GM18951 (cell line): ENCODE data around the gene PCBP2.

Source experiments
- POLR2A ChIP-seq: IDR thresholded peaks from 4 replicates; pipeline ENCODE4 v1.6.1; 2011; ENCODE audit warnings: mild to moderate bottlenecking; ENCODE audit not compliant: insufficient read length, insufficient read depth; ENCODE audit errors: extremely low read depth
- in situ Hi-C: fragments of 300-500 bp; cut with MboI; formaldehyde crosslinking; loops from one replicate; pipeline ENCODE4 v1.12.0; 2022; ENCODE audit warnings: low sequenced_read_pairs, mixed read lengths, inconsistent platforms; ENCODE audit not compliant: unreplicated experiment

PCBP2 gene

GRCh38 chr12:53505555-53506449 lies 53.9 kb downstream of the PCBP2 start:
- in situ Hi-C loops: no loop called here
- no peak for TF ChIP-seq POLR2A

GRCh38 chr12:53506450-53506785 lies 54.5 kb downstream of the PCBP2 start:
- no peak for TF ChIP-seq POLR2A
- in situ Hi-C loops: no loop called here

GRCh38 chr12:53506881-53507602 lies 55.1 kb downstream of the PCBP2 start, which contains the start of gene NPFF:
NPFF (minus strand) TSS chr12:53507484; CDS start chr12:53507474, 10 bp downstream.
- TF ChIP-seq POLR2A: no peak
- in situ Hi-C loops: no loop called here

GRCh38 chr12:53507603-53507885 lies 55.6 kb downstream of the PCBP2 start:
- no peak for TF ChIP-seq POLR2A
- in situ Hi-C loops: no loop called here

GRCh38 chr12:53508534-53509170 lies 56.8 kb downstream of the PCBP2 start:
- in situ Hi-C loops: no loop called here
- no peak for TF ChIP-seq POLR2A

- no peak for TF ChIP-seq POLR2A
- in situ Hi-C loops: no loop called here
These were observed 58.4 kb downstream of the PCBP2 start for GRCh38 chr12:53510181-53510812.

- in situ Hi-C loops: no loop called here
These were observed 62.0 kb downstream of the PCBP2 start for GRCh38 chr12:53513712-53514410.

GRCh38 chr12:53514628-53515290 lies 62.9 kb downstream of the PCBP2 start:
- no peak for TF ChIP-seq POLR2A
- in situ Hi-C loops: no loop called here

More at GRCh38 chr12:53513712-53514410, 62.0 kb downstream of the PCBP2 start:
- TF ChIP-seq POLR2A: no peak

GRCh38 chr12:53515291-53515680 lies 63.4 kb downstream of the PCBP2 start:
- in situ Hi-C loops: no loop called here
- no peak for TF ChIP-seq POLR2A

- in situ Hi-C loops: no loop called here
- TF ChIP-seq POLR2A: no peak
These were observed 65.0 kb downstream of the PCBP2 start for GRCh38 chr12:53516758-53517455.

GRCh38 chr12:53518381-53518780 lies 66.5 kb downstream of the PCBP2 start:
- in situ Hi-C loops: no loop called here

GRCh38 chr12:53523131-53523530 lies 71.2 kb downstream of the PCBP2 start:
- no peak for TF ChIP-seq POLR2A
- in situ Hi-C loops: no loop called here

More at GRCh38 chr12:53518381-53518780, 66.5 kb downstream of the PCBP2 start:
- TF ChIP-seq POLR2A: no peak
